Stimulated activated CD4-positive, alpha-beta T cell treated with anti-CD3 and anti-CD28 coated beads, Interleukin-12 subunit alpha, Interleukin-12 subunit beta, amount 100 ng/mL, for 4 hours (primary cell): Measurements from ENCODE around the gene SP140L.
"Not testable (repeated sequence)": the region's sequence is repeated elsewhere in the genome, so short reads cannot be mapped to it uniquely, and the experiment has no call there.

Experiments
- DNase-seq: peaks from one replicate; pipeline ENCODE4 v3.0.0-alpha.2; 2020

The SP140L gene

DNA sequence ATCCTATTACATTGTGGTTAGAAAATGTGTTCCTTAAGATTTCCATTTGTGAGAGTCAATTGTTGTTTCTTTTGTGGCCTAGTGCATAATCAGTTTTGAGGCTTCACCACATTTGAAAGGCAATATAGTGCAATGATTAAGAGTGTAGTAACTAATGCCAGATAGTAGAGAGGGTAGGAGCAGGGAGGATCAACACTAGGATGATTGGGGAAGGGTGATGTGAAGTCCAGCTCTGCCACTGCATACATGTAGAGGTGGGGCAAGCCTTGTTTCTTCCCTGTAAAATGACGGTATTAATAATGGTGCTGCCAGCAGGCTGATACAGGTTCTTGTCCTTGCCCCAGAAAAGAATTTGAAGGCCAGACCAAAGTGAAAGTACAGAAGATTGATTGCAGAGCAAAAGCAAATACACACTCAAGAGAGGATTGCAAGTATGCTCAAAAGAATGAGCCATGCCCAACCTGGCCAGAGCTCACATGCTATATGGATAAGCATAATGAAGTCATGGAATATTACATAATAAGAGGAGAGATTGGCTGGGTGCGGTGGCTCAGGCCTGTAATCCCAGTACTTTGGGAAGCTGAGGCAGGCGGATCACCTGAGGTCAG is 97.0 kb downstream of the SP140L start:
- DNase-seq, result no peak

DNA sequence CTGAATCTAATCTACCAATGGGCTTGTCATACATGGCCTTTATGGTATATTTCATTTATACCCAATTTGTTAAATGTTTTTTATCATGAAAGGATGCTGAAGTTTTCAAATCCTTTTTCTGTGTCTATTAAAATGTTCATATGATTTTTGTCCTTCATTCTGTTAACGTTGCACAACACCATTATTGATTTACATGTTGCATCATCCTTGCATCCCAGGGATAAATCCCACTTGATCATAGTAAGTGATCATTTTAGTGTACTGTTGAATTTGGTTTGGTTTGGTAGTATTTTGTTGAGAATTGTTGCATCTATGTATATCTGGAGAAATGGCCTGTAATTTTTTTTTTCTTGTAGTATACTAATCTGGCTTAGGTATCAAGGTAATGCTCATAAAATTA is 98.4 kb downstream of the SP140L start:
- DNase-seq, result no peak

DNA sequence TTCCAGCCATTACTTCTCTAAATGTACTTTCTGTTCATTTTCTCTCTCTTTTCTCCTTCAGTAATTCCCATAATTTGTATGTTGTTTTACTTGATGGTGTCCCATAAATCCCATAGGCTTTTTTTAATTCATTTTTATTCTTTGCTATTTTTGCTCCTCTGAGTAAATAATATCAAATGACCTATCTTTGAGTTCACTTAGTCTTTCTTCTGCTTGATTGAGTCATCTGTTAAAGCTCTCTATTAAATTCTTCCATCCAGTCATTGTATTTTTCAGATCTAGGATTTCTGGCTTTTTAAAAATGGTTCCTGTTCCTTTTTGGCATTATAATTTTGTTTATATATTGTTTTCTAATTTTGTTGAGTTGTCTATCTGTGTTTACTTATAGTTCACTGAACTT is 102.5 kb downstream of the SP140L start:
- no peak for DNase-seq

DNA sequence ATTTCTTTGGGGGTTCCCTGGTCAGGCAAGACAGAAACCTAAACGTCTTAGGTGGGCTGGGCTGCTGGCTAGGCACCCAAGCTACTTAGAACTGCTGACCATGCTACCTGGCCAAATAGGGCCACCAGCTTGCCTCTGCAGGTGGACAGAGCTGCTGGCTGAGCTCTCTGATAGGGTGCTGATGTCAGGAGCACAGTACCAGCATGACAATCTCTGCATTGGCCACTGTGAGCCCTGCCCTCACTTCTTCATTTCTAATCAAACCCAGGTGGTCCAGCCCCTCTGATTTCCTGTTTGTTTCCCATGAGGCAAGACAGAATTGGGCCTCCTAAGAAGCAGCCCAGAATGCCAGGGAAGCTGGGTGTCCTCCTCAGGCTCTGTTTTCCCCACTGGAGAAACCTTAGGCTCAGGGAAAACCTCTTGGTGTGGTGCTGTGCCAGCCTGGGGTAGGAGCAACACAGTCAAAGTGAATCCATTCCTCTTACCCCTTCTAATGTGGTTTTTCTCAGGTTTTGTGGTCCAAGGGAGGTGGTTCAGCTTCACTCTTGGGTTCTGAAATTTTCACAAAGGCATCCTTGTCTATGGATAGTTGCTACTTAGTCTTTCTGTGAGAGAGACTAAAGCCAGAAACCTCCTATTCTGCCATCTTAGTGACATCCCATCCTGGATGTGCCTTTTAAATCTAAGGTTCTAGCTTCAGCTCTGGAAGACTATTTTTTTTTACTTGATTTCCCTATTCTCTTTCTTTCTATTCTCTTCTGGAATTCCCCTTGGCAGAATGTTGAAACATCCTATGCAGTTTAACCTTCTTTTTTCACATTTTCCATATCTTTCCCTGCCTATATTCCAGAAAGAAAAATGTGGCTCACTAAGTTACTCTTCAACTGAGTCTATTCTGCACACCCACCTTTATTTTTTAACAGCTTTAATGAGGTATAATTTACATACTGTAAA is 104.2 kb downstream of the SP140L start:
- no peak for DNase-seq

DNA sequence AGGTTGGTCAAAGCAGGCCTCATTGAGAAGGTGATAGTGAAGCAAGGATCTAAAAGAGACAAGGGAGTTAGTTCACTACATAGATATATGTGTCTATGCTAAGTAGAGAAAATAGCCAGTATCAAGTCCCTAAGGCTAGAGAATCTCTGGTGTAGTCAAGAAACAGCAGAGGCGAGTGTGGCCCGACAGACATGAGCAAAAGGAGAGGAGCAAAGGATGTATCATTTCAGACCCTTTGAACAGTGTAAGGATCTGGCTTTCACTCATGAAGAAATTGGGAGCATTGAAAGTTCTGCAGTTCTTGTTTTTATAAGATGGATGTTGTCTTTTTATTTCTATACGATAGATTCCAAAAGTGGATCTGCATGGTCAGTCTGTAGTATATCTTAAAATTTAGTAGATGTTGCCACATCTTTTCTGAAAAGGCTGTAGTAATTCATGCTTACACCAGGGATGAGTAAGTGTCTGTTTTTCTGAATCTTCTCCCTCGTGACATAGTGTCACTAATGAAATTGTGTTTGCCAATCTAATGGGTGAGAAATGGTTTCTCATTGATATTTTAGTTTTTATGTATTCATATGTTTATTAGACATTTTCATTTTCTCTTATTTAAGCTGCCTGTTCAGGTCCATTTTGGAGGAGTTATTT is 107.8 kb downstream of the SP140L start:
- no peak for DNase-seq

DNA sequence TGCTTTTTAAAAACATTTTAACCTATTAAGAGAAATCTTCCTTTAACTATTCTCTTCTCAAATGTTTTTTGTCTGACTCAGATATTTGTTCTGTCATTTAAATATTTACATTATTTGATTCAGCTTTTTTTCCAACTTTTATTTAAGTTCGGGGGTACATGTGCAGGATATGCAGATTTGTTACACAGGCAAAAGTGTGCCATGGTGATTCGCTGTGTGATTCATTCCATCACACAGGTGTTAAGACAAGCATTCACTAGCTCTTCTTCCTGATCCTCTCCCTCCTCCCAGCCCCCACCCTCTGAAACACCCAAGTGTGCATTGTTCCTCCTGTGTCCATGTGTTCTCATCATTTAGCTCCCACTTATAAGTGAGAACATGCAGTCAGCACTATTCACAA is 108.4 kb downstream of the SP140L start:
- DNase-seq, result no peak

DNA sequence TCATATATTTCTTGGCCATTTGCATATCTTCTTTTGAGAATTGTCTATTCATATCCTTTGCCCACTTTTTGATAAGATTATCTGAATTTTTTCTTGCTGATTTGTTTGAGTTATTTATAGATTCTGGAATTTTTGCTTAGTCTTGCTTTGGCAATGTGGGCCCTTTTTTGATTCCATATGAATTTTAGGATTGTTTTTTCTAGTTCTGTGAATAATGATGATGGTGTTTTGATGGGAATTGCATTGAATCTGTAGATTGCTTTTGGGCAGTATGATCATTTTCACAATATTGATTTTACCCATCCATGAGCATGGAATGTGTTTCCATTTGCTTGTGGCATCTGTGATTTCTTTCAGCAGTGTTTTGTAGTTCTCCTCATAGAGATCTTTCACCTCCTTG is 112.1 kb downstream of the SP140L start:
- DNase-seq, result not testable (repeated sequence)

DNA sequence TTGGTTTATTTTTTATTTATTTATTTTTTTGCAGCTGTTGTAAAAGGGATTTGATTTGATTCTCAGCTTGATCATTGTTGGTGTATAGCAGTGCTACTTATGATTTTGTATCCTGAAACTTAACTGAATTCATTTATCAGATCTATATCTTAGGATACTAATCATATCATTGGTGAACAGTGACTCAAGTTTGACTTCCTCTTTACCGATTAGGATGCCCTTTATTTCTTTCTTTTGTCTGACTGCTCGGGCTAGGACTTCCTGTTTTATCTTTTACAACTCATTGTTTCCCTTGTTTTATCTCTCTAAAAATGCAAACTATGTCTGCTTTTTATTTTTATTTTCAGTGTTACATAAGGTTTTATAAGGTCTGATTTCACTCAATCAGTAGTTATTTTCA is 112.6 kb downstream of the SP140L start:
- no peak for DNase-seq

DNA sequence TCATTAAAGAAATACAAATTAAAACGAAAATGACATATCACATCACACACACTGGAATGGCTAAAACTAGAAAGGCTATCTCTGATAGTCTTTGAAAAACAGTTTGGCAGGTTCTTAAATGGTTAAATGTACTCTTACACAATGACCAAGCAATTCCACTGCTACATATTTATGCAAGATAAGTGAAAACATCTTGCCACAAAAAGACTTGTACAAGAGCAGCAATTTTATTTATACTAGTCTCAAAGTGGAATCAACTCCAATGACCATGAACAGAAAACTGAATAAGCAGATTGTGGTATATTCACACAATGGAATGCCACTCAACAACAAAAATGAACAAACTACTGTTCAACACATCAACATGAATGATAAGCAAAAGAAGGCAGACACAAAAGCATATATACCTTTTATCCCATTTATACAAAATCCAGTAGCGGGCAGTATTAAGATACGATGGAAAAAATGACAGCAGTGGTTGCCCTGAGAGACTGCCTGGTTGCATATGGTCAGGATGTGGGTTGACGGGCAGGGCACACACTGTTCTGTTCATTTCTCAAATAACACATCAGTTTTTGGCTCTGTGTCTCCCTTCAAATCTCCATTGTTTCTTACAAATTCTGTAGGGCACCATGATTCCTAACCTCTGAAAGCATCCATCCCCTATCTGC is 114.4 kb downstream of the SP140L start:
- no peak for DNase-seq

DNA sequence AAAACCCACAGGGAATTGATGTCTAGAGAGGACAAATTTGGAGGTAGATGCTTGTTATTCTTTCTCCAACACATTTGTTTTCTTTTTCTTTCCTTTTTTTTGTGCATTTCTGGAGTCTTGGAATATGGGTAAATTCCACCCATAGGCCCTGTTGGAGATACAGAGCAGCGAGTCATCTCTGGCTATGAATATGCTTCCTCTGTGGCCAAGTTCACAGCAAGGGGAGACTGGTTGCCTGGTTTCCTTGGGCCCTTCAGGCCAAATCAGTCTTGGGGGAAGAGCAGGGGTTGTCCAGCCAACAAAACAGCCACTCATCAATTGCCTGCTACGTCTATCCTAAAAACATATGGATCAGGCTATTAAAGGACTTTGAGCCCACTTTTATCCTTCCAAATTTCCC is 116.5 kb downstream of the SP140L start:
- no peak for DNase-seq

DNA sequence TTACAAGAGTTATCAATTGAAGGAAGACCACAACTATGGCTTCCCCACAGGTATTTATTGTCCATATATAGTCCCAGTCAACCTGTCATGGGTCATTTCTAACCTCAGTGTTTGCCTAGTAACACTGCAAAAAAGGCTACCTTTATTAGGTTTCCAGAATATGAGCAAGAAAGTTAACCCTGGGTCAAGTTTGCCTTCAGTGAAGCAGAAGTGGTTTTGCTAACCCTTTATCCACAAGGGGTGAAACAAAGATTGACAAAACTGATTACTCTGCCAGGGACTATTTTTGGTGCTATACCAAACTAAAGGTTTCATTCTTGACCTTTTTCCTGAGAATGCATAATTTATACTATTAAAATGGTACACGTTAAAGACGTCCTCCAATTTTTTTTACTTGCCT is 117.8 kb downstream of the SP140L start:
- DNase-seq, result no peak

DNA sequence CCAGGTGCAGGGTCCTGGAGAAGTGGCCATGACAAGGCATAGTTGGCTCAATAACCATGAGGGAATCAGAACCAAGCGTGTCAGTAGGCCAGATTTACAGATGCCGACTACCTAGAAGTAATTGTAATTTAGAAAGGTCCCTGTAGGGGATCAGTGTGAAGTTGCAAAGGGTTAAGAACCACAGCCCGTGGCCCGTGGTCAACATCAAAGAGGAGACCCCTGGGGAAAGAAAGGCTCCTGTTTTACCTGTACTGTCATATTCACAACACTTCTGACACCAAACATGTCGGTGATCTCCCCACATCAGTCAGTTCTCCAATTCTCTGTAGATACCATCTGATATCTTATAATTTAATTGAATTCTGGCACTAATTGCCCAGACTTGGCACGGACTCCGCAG is 120.0 kb downstream of the SP140L start:
- DNase-seq, result no peak

DNA sequence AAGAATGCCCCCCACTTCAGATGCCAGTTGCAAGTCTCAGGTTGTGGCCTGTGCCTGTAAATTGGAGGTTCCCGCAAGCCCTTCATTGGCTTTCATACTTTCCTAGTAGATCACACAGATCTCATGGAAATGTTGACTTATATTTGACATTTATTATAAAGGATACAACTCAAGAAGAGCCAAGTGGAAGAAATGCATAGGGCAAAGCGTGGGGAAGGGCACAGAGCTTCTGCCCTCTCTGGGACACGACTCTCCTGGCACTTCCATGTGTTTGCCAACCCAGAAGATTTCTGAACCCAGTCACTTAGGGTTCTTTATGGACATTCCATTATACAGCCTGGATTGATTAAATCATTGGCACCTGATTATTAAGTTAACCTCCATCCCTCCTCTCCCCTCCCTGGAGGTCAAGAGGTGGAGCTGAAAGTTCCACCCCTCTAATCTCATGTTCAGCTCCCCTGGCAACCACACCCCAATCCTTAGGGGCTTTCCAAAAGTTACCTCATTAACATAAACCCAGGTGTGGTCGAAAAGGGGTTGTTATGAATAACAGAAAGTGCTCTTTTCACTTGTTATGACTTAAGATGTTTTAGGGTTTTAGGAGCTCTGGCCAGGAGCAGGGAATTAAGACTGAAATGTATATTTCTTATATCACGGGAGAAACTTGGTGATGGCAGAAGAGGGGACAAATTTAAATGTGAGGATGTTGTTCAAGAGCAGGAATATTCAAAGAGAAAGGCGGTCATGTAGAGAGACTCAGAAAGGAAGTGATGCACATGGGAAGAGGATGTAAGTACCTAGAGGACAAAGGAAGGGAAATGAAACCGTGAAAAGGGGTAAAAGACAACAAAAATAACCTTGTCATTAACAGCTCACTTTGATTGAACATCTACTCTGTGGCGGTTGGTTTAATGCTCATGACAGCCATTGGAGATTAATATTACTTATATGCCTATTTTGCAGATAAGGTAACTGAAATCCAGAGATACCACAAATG is 120.8 kb downstream of the SP140L start:
- no peak for DNase-seq

DNA sequence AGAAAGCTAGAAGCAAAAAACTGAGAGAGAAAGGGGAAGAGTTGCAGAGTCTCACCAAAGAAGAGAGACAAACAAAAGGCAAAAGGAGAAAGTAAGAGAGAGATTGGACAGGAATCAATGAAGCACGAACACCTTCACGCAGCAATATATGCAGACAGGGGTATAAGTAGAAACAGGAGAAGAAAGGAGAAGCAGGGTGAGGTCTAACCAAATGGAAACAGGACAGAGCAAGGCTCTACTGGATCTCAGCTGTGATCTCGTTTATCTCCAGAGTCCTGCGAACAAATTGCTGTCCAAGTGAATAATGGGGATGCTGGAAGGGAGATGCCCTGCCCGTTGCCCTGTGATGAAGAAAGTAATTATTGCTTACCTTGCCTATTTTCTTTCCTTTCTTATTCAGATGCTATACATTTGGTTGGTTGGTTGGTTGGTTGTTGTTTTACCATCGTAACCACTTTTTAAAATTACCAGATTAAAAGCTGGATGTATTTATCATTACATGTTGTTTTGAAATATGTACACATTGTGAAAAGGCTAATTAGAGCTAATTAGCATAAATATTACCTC is 123.0 kb downstream of the SP140L start:
- DNase-seq, result no peak

DNA sequence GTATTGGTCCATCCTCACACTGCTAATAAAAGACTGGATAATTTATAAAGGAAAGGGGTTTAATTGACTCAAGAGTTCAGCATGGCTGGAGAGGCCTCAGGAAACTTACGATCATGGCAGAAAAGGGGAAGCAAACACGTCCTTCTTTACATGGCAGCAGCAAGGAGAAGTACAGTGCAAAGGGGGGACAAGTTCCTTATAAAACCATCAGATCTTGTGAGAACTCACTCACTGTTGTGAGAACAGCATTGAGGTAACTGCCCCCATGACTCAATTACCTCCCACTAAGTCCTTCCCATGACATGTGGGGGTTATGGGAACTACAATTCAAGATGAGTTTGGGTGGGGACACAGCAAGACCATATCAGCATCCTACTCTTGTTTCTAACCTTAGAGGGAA is 126.0 kb downstream of the SP140L start:
- DNase-seq, result no peak
